Endothelial cell of umbilical vein (primary cell): ENCODE measurements around the gene P2RX1. TPM values are rescaled to one million over a fixed set of nuclear protein-coding genes. Genes with fewer than 3 reads are reported as not detected.

Source experiments
- BruUV-seq: library from RNA; stranded (reverse); fragments of 400-500 nt; replicated peaks from 2 replicates; lab custom pipeline; 2021; lab: Mats Ljungman, UMichigan
- CTCF ChIA-PET: fragments of 300-600, 350-600 bp; sonication (Branson Sonifier 250); formaldehyde crosslinking; loops from one replicate; lab custom pipeline; 2021; ENCODE audit warnings: antibody characterized with exemption, inconsistent platforms; lab: Charles Lee
- POLR2A ChIA-PET: fragments of 300-600, 350-600 bp; sonication (Branson Sonifier 250); formaldehyde crosslinking; loops from one replicate; lab custom pipeline; 2021; ENCODE audit warnings: antibody characterized with exemption, inconsistent platforms; lab: Charles Lee
- DNase-seq: peaks from one replicate; pipeline ENCODE4 v3.0.0-alpha.2; 2011; ENCODE audit warnings: low read depth, low spot score
- FAIRE-seq: peaks from 2 replicates; lab custom pipeline; 2011; peaks lifted over from hg19 to GRCh38; lab: Jason Lieb, UNC
- H2AFZ ChIP-seq: 2 replicates; pipeline ENCODE4 v1.6.0; 2012; ENCODE audit warnings: low read depth, low read length, control low read depth, inconsistent platforms
- H3K27ac ChIP-seq: 2 replicates; pipeline ENCODE4 v1.5.1; 2011; ENCODE audit warnings: low read depth, mild to moderate bottlenecking, control low read depth, low read length, moderate library complexity; ENCODE audit not compliant: insufficient read depth
- H3K27me3 ChIP-seq, 2 experiments: 2 replicates each; pipeline versions ENCODE4 v1.6.0 to v1.6.1; 2011; ENCODE audit warnings: low read length in 2 of 2, mixed read lengths in 1 of 2; ENCODE audit not compliant: control insufficient read depth in 2 of 2, insufficient read depth in 2 of 2
- H3K36me3 ChIP-seq, 2 experiments: 2 replicates in 1 of 2; 3 replicates in 1 of 2; pipeline ENCODE4 v1.5.1; 2011; ENCODE audit warnings: low read length in 2 of 2, mild to moderate bottlenecking in 1 of 2, moderate library complexity in 1 of 2; ENCODE audit not compliant: control insufficient read depth in 2 of 2, insufficient read depth in 2 of 2; ENCODE audit errors: extremely low read depth in 1 of 2
- H3K4me1 ChIP-seq: 3 replicates; pipeline ENCODE4 v1.5.1; 2011; ENCODE audit warnings: mild to moderate bottlenecking, low read length; ENCODE audit not compliant: control insufficient read depth, insufficient read depth; ENCODE audit errors: extremely low read depth
- H3K4me2 ChIP-seq: 2 replicates; pipeline ENCODE4 v1.6.1; 2011; ENCODE audit warnings: low read length, control low read depth, mixed read lengths; ENCODE audit not compliant: insufficient read depth
- H3K4me3 ChIP-seq, 3 experiments: fragments of 200-600 bp in 1 of 3; sonication (generic), shearing (Covaris generic) in 1 of 3; replicated peaks in 1 of 3; 2 replicates each; pipeline ENCODE4 v1.5.1; 2011 to 2016; ENCODE audit warnings: control low read depth in 3 of 3, low read length in 3 of 3, mild to moderate bottlenecking in 2 of 3, inconsistent platforms in 1 of 3, low read depth in 1 of 3, moderate library complexity in 1 of 3; ENCODE audit not compliant: insufficient read depth in 1 of 3
- H3K79me2 ChIP-seq: 2 replicates; pipeline ENCODE4 v1.6.0; 2012; ENCODE audit warnings: low read length, inconsistent platforms; ENCODE audit not compliant: control insufficient read depth, insufficient read depth
- H3K9ac ChIP-seq: replicated peaks from 2 replicates; pipeline ENCODE3; 2011; ENCODE audit warnings: low read length, control low read depth; ENCODE audit not compliant: insufficient read depth; ENCODE audit errors: extremely low read depth
- H3K9me1 ChIP-seq: replicated peaks from 3 replicates; pipeline ENCODE4 v1.6.0; 2011; ENCODE audit warnings: mild to moderate bottlenecking, low read length; ENCODE audit not compliant: control insufficient read depth, insufficient read depth; ENCODE audit errors: extremely low read depth
- H3K9me3 ChIP-seq: replicated peaks from 2 replicates; pipeline ENCODE4 v1.5.1; 2012; ENCODE audit warnings: low read length, inconsistent platforms; ENCODE audit not compliant: control insufficient read depth, insufficient read depth
- H4K20me1 ChIP-seq: replicated peaks from 2 replicates; pipeline ENCODE3; 2011; ENCODE audit warnings: mild to moderate bottlenecking, low read length; ENCODE audit not compliant: control insufficient read depth, insufficient read depth; ENCODE audit errors: extremely low read depth
- CTCF ChIP-seq, 2 donors: IDR thresholded peaks; 1 replicate in 1 of 2; 2 replicates in 1 of 2; pipeline ENCODE4 v1.5.1; 2011; ENCODE audit warnings: low read length in 2 of 2, mild to moderate bottlenecking in 2 of 2, moderate library complexity in 2 of 2, control low read depth in 1 of 2, inconsistent platforms in 1 of 2, low read depth in 1 of 2; ENCODE audit not compliant: insufficient read depth in 1 of 2; ENCODE audit errors: extremely low read depth in 1 of 2
- EZH2 ChIP-seq: IDR thresholded peaks from 2 replicates; pipeline ENCODE4 v1.6.1; 2012; ENCODE audit warnings: borderline replicate concordance, low read depth, mild to moderate bottlenecking, moderate library complexity, low read length, inconsistent platforms; ENCODE audit not compliant: severe bottlenecking
- FOS ChIP-seq: IDR thresholded peaks from 2 replicates; pipeline ENCODE4 v1.6.1; 2011; ENCODE audit warnings: mild to moderate bottlenecking, low read length, moderate library complexity, borderline replicate concordance; ENCODE audit not compliant: insufficient read depth
- GATA2 ChIP-seq: IDR thresholded peaks from 2 replicates; pipeline ENCODE4 v1.7.0; 2011; ENCODE audit warnings: low read depth, mild to moderate bottlenecking, moderate library complexity, mixed read lengths, low read length; ENCODE audit not compliant: insufficient read length, insufficient read depth
- JUN ChIP-seq: IDR thresholded peaks from 2 replicates; pipeline ENCODE4 v1.6.1; 2011; ENCODE audit warnings: borderline replicate concordance, low read depth; ENCODE audit not compliant: insufficient read length, insufficient read depth
- MAX ChIP-seq: IDR thresholded peaks from 2 replicates; pipeline ENCODE4 v1.6.1; 2011; ENCODE audit not compliant: insufficient read depth, insufficient read length
- MYC ChIP-seq: IDR thresholded peaks from one replicate; pipeline ENCODE4 v1.6.1; 2011; ENCODE audit warnings: mild to moderate bottlenecking, low read depth, low read length
- POLR2A ChIP-seq: IDR thresholded peaks from 2 replicates; pipeline ENCODE4 v1.6.1; 2012; ENCODE audit warnings: low read depth, mild to moderate bottlenecking, control low read depth, low read length
- POLR2AphosphoS5 ChIP-seq: IDR thresholded peaks from 2 replicates; pipeline ENCODE4 v1.6.1; 2012; ENCODE audit warnings: low read depth, mild to moderate bottlenecking, control low read depth, low read length, moderate library complexity; ENCODE audit not compliant: insufficient read depth
- dilution Hi-C: fragments of 300-500 bp; cut with MboI; formaldehyde crosslinking; loops from one replicate; pipeline ENCODE4 v1.15.0; 2019; ENCODE audit warnings: low sequenced_read_pairs; ENCODE audit not compliant: extremely low pct_ligation_motif_present
- intact Hi-C: fragments of 100-400 bp; cut with micrococcal nuclease; formaldehyde crosslinking; loops from one replicate; pipeline ENCODE4 v1.10.0; 2022
- polyA plus RNA-seq, 4 experiments: library from polyadenylated mRNA; depleted of rRNA in 3 of 4; stranded (reverse) in 3 of 4; unstranded in 1 of 4; fragments of >200 nt; gene quantifications; 2 replicates each; pipeline versions ENCODE4 v1.2.1 to v1.2.3, GENCODE V29; 2011 to 2012; ENCODE audit warnings: missing spikeins in 1 of 4
- total RNA-seq: library from RNA; stranded (reverse); gene quantifications from 2 replicates; pipeline ENCODE4 v1.2.3, GENCODE V29; 2021

P2RX1 gene
- total and polyA plus RNA-seq, 2 donors (not counting 3 experiments of a cell fraction or from before 2014, with no cell fraction given): not detected

- no TSS peak for BruUV-seq
- Histone ChIP-seq H3K36me3 (no peaks in the 10 kb centered on the region), H3K27me3 (no peaks in the 10 kb centered on the region), H3K9me1 (no peaks in the 10 kb centered on the region), H3K4me3 (no peak overlapping the region), H4K20me1 (no peaks in the 10 kb centered on the region), H2AFZ (no peak overlapping the region), H3K9me3 (no peaks in the 10 kb centered on the region), H3K4me2 (no peak overlapping the region), H3K27ac (no peak overlapping the region), H3K79me2 (no peaks in the 10 kb centered on the region), H3K9ac (no peak overlapping the region), H3K4me1 (peaks cover 4% of the 10 kb centered on the region)
- intact Hi-C loops (no loop called here), dilution Hi-C loops (no loop called here)
- TF ChIP-seq POLR2AphosphoS5: no peak
- TF ChIP-seq EZH2: no peak
- TF ChIP-seq FOS: no peak
- no peak for TF ChIP-seq MYC
- TF ChIP-seq JUN: no peak
- no peak for TF ChIP-seq POLR2A
- no peak for TF ChIP-seq MAX
- TF ChIP-seq GATA2: no peak
- TF ChIP-seq CTCF (IDR thresholded peaks at IDR 0.05; ENCODE audit: extremely low read depth in 1 of 2, insufficient read depth in 1 of 2, low read depth in 1 of 2, low read length in 2 of 2): no peak
- DNase-seq (no peak), FAIRE-seq (no peak)
- POLR2A ChIA-PET: no interaction called here
- CTCF ChIA-PET: interaction anchor here (1.3 to 5.0 kb wide), 5 partner anchors 18 to 90 kb away, joined by 3 to 84 read pairs (median 15); partner anchors contain the start of gene CAMKK1
Observed at GRCh38 chr17:3911271-3912053, 4.8 kb downstream of the P2RX1 start.
